Mesendoderm (in vitro differentiated cells): Measurements from ENCODE around the gene GRHPR. TPM values are rescaled to one million over a fixed set of nuclear protein-coding genes. Genes with fewer than 3 reads are reported as not detected.
A peak's percentile ranks its signal among the peaks of the same experiment; 100 is the strongest.

ENCODE experiments used
- DNase-seq: peaks from one replicate; pipeline ENCODE4 v3.0.0; 2013
- H2AK5ac ChIP-seq: 2 replicates; pipeline ENCODE4 v1.6.1; 2013; ENCODE audit warnings: low read length, inconsistent platforms
- H2BK120ac ChIP-seq: 2 replicates; pipeline ENCODE4 v1.6.1; 2013; ENCODE audit warnings: low read depth, mild to moderate bottlenecking, low read length, moderate library complexity, mixed read lengths
- H2BK15ac ChIP-seq: replicated peaks from 2 replicates; pipeline ENCODE4 v1.6.1; 2013; ENCODE audit warnings: low read depth, mild to moderate bottlenecking, moderate library complexity
- H2BK5ac ChIP-seq: 2 replicates; pipeline ENCODE4 v1.6.1; 2013; ENCODE audit warnings: low read length, inconsistent platforms
- H3K18ac ChIP-seq: 2 replicates; pipeline ENCODE4 v1.6.1; 2013; ENCODE audit warnings: mild to moderate bottlenecking, low read length, mixed read lengths
- H3K23ac ChIP-seq: one replicate; pipeline ENCODE4 v1.6.1; 2013; ENCODE audit warnings: low read length
- H3K27ac ChIP-seq: 2 replicates; pipeline ENCODE4 v1.5.1; 2013; ENCODE audit warnings: low read depth, mild to moderate bottlenecking, inconsistent platforms, low read length, moderate library complexity
- H3K27me3 ChIP-seq: 2 replicates; pipeline ENCODE4 v1.6.1; 2013; ENCODE audit warnings: low read length, control low read depth, mild to moderate bottlenecking, inconsistent platforms; ENCODE audit not compliant: insufficient read depth, poor library complexity
- H3K36me3 ChIP-seq: 2 replicates; pipeline ENCODE4 v1.6.1; 2013; ENCODE audit warnings: low read length, inconsistent platforms; ENCODE audit not compliant: control insufficient read depth, insufficient read depth
- H3K4ac ChIP-seq: one replicate; pipeline ENCODE4 v1.6.1; 2013; ENCODE audit warnings: low read depth, mild to moderate bottlenecking, low read length, moderate library complexity
- H3K4me1 ChIP-seq: 2 replicates; pipeline ENCODE4 v1.6.1; 2013; ENCODE audit warnings: low read depth, low read length, inconsistent platforms; ENCODE audit not compliant: control insufficient read depth
- H3K4me2 ChIP-seq: 2 replicates; pipeline ENCODE4 v1.6.1; 2013; ENCODE audit warnings: low read length
- H3K4me3 ChIP-seq: 2 replicates; pipeline ENCODE4 v1.5.1; 2013; ENCODE audit warnings: mild to moderate bottlenecking, low read length
- H3K56ac ChIP-seq: one replicate; pipeline ENCODE4 v1.6.1; 2013; ENCODE audit warnings: low read length
- H3K79me1 ChIP-seq: 2 replicates; pipeline ENCODE4 v1.6.1; 2013; ENCODE audit warnings: low read length, inconsistent platforms
- H3K79me2 ChIP-seq: 2 replicates; pipeline ENCODE4 v1.6.1; 2013; ENCODE audit warnings: mild to moderate bottlenecking, low read length; ENCODE audit not compliant: control insufficient read depth, insufficient read depth
- H3K9ac ChIP-seq: 2 replicates; pipeline ENCODE4 v1.6.1; 2013; ENCODE audit warnings: low read length, inconsistent platforms
- H4K5ac ChIP-seq: one replicate; pipeline ENCODE4 v1.6.1; 2013; ENCODE audit warnings: low read length
- H4K8ac ChIP-seq: one replicate; pipeline ENCODE4 v1.6.1; 2013; ENCODE audit warnings: low read depth, mild to moderate bottlenecking, control low read depth, low read length, moderate library complexity
- WGBS: extraction: QIAGEN DNeasy Blood & Tissue Kit; methylation state at CpG from one replicate; pipeline ENCODE4 v1.1.7; 2013; ENCODE audit warnings: low lambda C conversion rate, missing lambda C conversion rate; ENCODE audit not compliant: insufficient coverage; ENCODE audit errors: extremely low coverage; 5-methylcytosine and 5-hydroxymethylcytosine counted together
- polyA plus RNA-seq, 2 experiments: library from polyadenylated mRNA; stranded (reverse); fragments of 200-250 nt; gene quantifications; one replicate each; pipeline ENCODE4 v1.2.3, GENCODE V29; 2013

Gene GRHPR
- 65.0 TPM for polyA plus RNA-seq (2013, experiment 1 of 2)
- polyA plus RNA-seq (2013, experiment 2 of 2): 67.1 TPM

GRCh38 chr9:37422289-37423104, at the start of gene GRHPR:
GRHPR (plus strand) TSS chr9:37422696; CDS start chr9:37422751, 55 bp downstream.
- Histone ChIP-seq H2AK5ac (no peak within 1 kb of the TSS), H2BK120ac (no peak within 1 kb of the TSS), H4K8ac (no peak within 1 kb of the TSS), H3K56ac (peak within 1 kb of the TSS; percentile 98), H3K18ac (peak within 1 kb of the TSS; percentile 77), H3K4ac (peak within 1 kb of the TSS; percentile 89), H2BK5ac (no peak within 1 kb of the TSS), H3K79me2 (peaks cover 20% of the 10 kb centered on the region), H3K79me1 (peaks cover 21% of the 10 kb centered on the region), H3K23ac (peak within 1 kb of the TSS; percentile 97), H3K36me3 (no peaks in the 10 kb centered on the region), H3K4me1 (peaks cover 7% of the 10 kb centered on the region), H2BK15ac (no peak within 1 kb of the TSS), H4K5ac (peak within 1 kb of the TSS; percentile 33), H3K4me3 (peak within 1 kb of the TSS; percentile 97), H3K27ac (no peak within 1 kb of the TSS), H3K9ac (peak within 1 kb of the TSS; percentile 99), H3K27me3 (no peaks in the 10 kb centered on the region), H3K4me2 (peak within 1 kb of the TSS; percentile 73)
- peak; percentile 76 for DNase-seq
- WGBS: no CpG with 5 or more reads among the region's 56 CpGs

GRCh38 chr9:37372839-37373238, 49.7 kb upstream of the GRHPR start:
- H2BK120ac ChIP-seq: no peak overlapping the region
- H2AK5ac ChIP-seq: no peak overlapping the region

GRCh38 chr9:37373621-37374020, 48.9 kb upstream of the GRHPR start:
- DNase-seq: no peak
- no CpG with 5 or more reads among the region's 1 CpG for WGBS

More at GRCh38 chr9:37372839-37373238, 49.7 kb upstream of the GRHPR start:
- no peak overlapping the region for H3K56ac ChIP-seq
- no CpG with 5 or more reads among the region's 3 CpGs for WGBS
- no peak overlapping the region for H4K5ac ChIP-seq
- no peak overlapping the region for H3K18ac ChIP-seq
- no peak overlapping the region for H4K8ac ChIP-seq
- DNase-seq: no peak
- H3K27ac ChIP-seq: no peak overlapping the region
- H3K79me2 ChIP-seq: no peaks in the 10 kb centered on the region
- no peaks in the 10 kb centered on the region for H3K4me1 ChIP-seq
- H3K4me2 ChIP-seq: no peak overlapping the region
- H3K79me1 ChIP-seq: no peaks in the 10 kb centered on the region
- H3K9ac ChIP-seq: no peak overlapping the region
- H2BK15ac ChIP-seq: no peak overlapping the region
- H2BK5ac ChIP-seq: no peak overlapping the region
- H3K36me3 ChIP-seq: no peaks in the 10 kb centered on the region
- no peaks in the 10 kb centered on the region for H3K27me3 ChIP-seq
- no peak overlapping the region for H3K23ac ChIP-seq
- H3K4ac ChIP-seq: no peak overlapping the region
- no peak overlapping the region for H3K4me3 ChIP-seq

DNA sequence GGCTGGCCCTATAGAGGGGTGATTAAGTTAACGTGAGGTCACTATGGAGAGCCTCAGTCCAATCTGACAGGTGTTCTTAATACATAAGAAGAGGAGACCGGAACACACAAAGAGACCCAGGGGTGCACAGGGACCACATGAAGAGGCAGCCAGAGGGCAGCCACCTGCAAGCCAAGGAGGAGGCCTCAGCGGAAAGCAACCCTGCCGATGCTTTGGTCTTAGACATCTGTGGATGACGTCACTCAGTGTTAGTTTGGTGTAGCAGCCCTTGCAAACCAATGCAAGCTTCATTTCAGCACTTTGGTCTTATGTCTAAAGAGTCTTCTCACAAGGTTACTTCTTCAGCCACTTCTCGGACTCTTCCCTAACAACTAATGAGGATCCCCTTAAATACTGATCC, 47.6 kb upstream of the GRHPR start:
- Histone ChIP-seq H3K27me3 (no peaks in the 10 kb centered on the region), H3K4ac (no peak overlapping the region), H3K27ac (no peak overlapping the region), H3K36me3 (no peaks in the 10 kb centered on the region), H3K4me3 (no peak overlapping the region), H4K8ac (no peak overlapping the region), H3K18ac (no peak overlapping the region), H3K23ac (no peak overlapping the region), H3K4me2 (no peak overlapping the region), H3K4me1 (no peaks in the 10 kb centered on the region), H2AK5ac (no peak overlapping the region), H3K79me2 (no peaks in the 10 kb centered on the region), H3K79me1 (no peaks in the 10 kb centered on the region), H3K56ac (no peak overlapping the region), H4K5ac (no peak overlapping the region), H2BK15ac (no peak overlapping the region), H2BK5ac (no peak overlapping the region), H2BK120ac (no peak overlapping the region), H3K9ac (no peak overlapping the region)
- DNase-seq: no peak
- WGBS: no CpG with 5 or more reads among the region's 6 CpGs

More at GRCh38 chr9:37373621-37374020, 48.9 kb upstream of the GRHPR start:
- H3K4ac ChIP-seq: no peak overlapping the region
- no peak overlapping the region for H4K8ac ChIP-seq
- H3K27ac ChIP-seq: no peak overlapping the region
- H3K4me1 ChIP-seq: no peaks in the 10 kb centered on the region
- no peak overlapping the region for H2BK15ac ChIP-seq
- no peaks in the 10 kb centered on the region for H3K79me2 ChIP-seq
- H3K9ac ChIP-seq: no peak overlapping the region
- H3K18ac ChIP-seq: no peak overlapping the region
- H3K4me3 ChIP-seq: no peak overlapping the region
- no peak overlapping the region for H3K4me2 ChIP-seq
- H3K56ac ChIP-seq: no peak overlapping the region
- no peaks in the 10 kb centered on the region for H3K27me3 ChIP-seq
- H4K5ac ChIP-seq: no peak overlapping the region
- H2BK5ac ChIP-seq: no peak overlapping the region
- no peak overlapping the region for H2AK5ac ChIP-seq
- H3K23ac ChIP-seq: no peak overlapping the region
- no peaks in the 10 kb centered on the region for H3K79me1 ChIP-seq
- no peak overlapping the region for H2BK120ac ChIP-seq
- H3K36me3 ChIP-seq: no peaks in the 10 kb centered on the region

- Histone ChIP-seq H3K18ac (no peak overlapping the region), H3K27me3 (no peaks in the 10 kb centered on the region), H2BK120ac (no peak overlapping the region), H3K36me3 (no peaks in the 10 kb centered on the region), H3K27ac (no peak overlapping the region), H2AK5ac (no peak overlapping the region), H3K56ac (no peak overlapping the region), H3K4me2 (no peak overlapping the region), H3K79me1 (no peaks in the 10 kb centered on the region), H3K4me3 (no peak overlapping the region), H3K23ac (no peak overlapping the region), H4K8ac (no peak overlapping the region), H3K79me2 (no peaks in the 10 kb centered on the region), H4K5ac (no peak overlapping the region), H3K9ac (no peak overlapping the region), H3K4me1 (no peaks in the 10 kb centered on the region), H3K4ac (no peak overlapping the region), H2BK5ac (no peak overlapping the region), H2BK15ac (no peak overlapping the region)
- no CpG with 5 or more reads among the region's 13 CpGs for WGBS
- no peak for DNase-seq
These were observed 44.5 kb upstream of the GRHPR start for GRCh38 chr9:37377688-37378612.
